Stomach smooth muscle (tissue), 2 donors: ENCODE measurements around the gene SPTB.

Source experiments
- H3K27ac ChIP-seq: one replicate; pipeline ENCODE4 v1.7.0; 2013; ENCODE audit warnings: mild to moderate bottlenecking, low read length, inconsistent platforms
- H3K27me3 ChIP-seq, 2 donors: one replicate each; pipeline ENCODE4 v1.7.0; 2013; ENCODE audit warnings: low read length in 2 of 2; ENCODE audit not compliant: insufficient read depth in 2 of 2, control insufficient read depth in 1 of 2
- H3K36me3 ChIP-seq, 2 donors: one replicate each; pipeline ENCODE4 v1.7.0; 2013; ENCODE audit warnings: low read length in 2 of 2; ENCODE audit not compliant: control insufficient read depth in 2 of 2, insufficient read depth in 2 of 2
- H3K4me1 ChIP-seq: one replicate; pipeline ENCODE4 v1.7.0; 2013; ENCODE audit warnings: low read length; ENCODE audit not compliant: control insufficient read depth, insufficient read depth
- H3K4me3 ChIP-seq, 2 donors: one replicate each; pipeline ENCODE4 v1.7.0; 2013; ENCODE audit warnings: low read length in 2 of 2
- H3K9ac ChIP-seq, 2 donors: one replicate each; pipeline ENCODE4 v1.7.0; 2013; ENCODE audit warnings: low read length in 2 of 2, mild to moderate bottlenecking in 1 of 2
- H3K9me3 ChIP-seq, 2 donors: one replicate each; pipeline ENCODE4 v1.7.0; 2013; ENCODE audit warnings: low read length in 2 of 2; ENCODE audit not compliant: control insufficient read depth in 2 of 2
- donor health status: healthy.
- donor health status: Pancreatic carcinoma.

Gene SPTB

GRCh38 chr14:64709126-64709525, 170.6 kb downstream of the SPTB start:
- Histone ChIP-seq H3K4me1 (peaks cover 56% of the 10 kb centered on the region), H3K4me3 (peak overlapping the region in 1 of 2 donors; percentile 35)

GRCh38 chr14:64708148-64709004, 171.3 kb downstream of the SPTB start:
- no peaks in the 10 kb centered on the region for H3K36me3 ChIP-seq
- no peaks in the 10 kb centered on the region for H3K9me3 ChIP-seq
- peak overlapping the region in 1 of 2 donors; percentile 35 for H3K4me3 ChIP-seq
- peak overlapping the region in 1 of 2 donors; percentile 13 for H3K9ac ChIP-seq
- H3K4me1 ChIP-seq: peaks cover 64% of the 10 kb centered on the region
- no peaks in the 10 kb centered on the region for H3K27me3 ChIP-seq
- H3K27ac ChIP-seq: peak overlapping the region; percentile 74

More at GRCh38 chr14:64709126-64709525, 170.6 kb downstream of the SPTB start:
- Histone ChIP-seq H3K36me3 (no peaks in the 10 kb centered on the region), H3K9ac (no peak overlapping the region), H3K27ac (peak overlapping the region; percentile 74), H3K27me3 (no peaks in the 10 kb centered on the region), H3K9me3 (peaks cover 0 to 2% of the 10 kb centered on the region in 2 donors)

- peak overlapping the region in 1 of 2 donors; percentile 15 for H3K4me3 ChIP-seq
- no peaks in the 10 kb centered on the region for H3K36me3 ChIP-seq
- no peaks in the 10 kb centered on the region for H3K9me3 ChIP-seq
- no peak overlapping the region for H3K9ac ChIP-seq
- H3K27me3 ChIP-seq: no peaks in the 10 kb centered on the region
- peak overlapping the region; percentile 74 for H3K27ac ChIP-seq
- peaks cover 64% of the 10 kb centered on the region for H3K4me1 ChIP-seq
These were observed 172.0 kb downstream of the SPTB start for GRCh38 chr14:64707661-64708060.

GRCh38 chr14:64706593-64707193, 173.0 kb downstream of the SPTB start:
- Histone ChIP-seq H3K4me3 (peak overlapping the region in 1 of 2 donors; percentile 90), H3K4me1 (peaks cover 64% of the 10 kb centered on the region), H3K36me3 (no peaks in the 10 kb centered on the region), H3K9ac (peak overlapping the region in 1 of 2 donors; percentile 47), H3K27me3 (no peaks in the 10 kb centered on the region), H3K27ac (peak overlapping the region; percentile 67), H3K9me3 (no peaks in the 10 kb centered on the region)

GRCh38 chr14:64706119-64706592, 173.6 kb downstream of the SPTB start:
- H3K9ac ChIP-seq: peak overlapping the region; percentile 42 to 62
- H3K36me3 ChIP-seq: no peaks in the 10 kb centered on the region
- peak overlapping the region; percentile 67 for H3K27ac ChIP-seq
- peak overlapping the region; percentile 69 to 90 for H3K4me3 ChIP-seq
- H3K9me3 ChIP-seq: no peaks in the 10 kb centered on the region
- H3K4me1 ChIP-seq: peaks cover 64% of the 10 kb centered on the region
- no peaks in the 10 kb centered on the region for H3K27me3 ChIP-seq

GRCh38 chr14:64705381-64706118, 174.2 kb downstream of the SPTB start:
- H3K9ac ChIP-seq: peak overlapping the region; percentile 62 to 75
- H3K4me3 ChIP-seq: peak overlapping the region; percentile 69 to 90
- peaks cover 58% of the 10 kb centered on the region for H3K4me1 ChIP-seq
- no peaks in the 10 kb centered on the region for H3K27me3 ChIP-seq
- H3K9me3 ChIP-seq: no peaks in the 10 kb centered on the region
- H3K36me3 ChIP-seq: no peaks in the 10 kb centered on the region
- peak overlapping the region; percentile 67 for H3K27ac ChIP-seq

- H3K4me3 ChIP-seq: peak overlapping the region; percentile 69 to 90
- H3K36me3 ChIP-seq: no peaks in the 10 kb centered on the region
- peaks cover 51% of the 10 kb centered on the region for H3K4me1 ChIP-seq
- H3K27me3 ChIP-seq: no peaks in the 10 kb centered on the region
- peak overlapping the region; percentile 67 for H3K27ac ChIP-seq
- peak overlapping the region; percentile 62 to 75 for H3K9ac ChIP-seq
- H3K9me3 ChIP-seq: no peaks in the 10 kb centered on the region
These were observed 174.8 kb downstream of the SPTB start for GRCh38 chr14:64704743-64705380.

GRCh38 chr14:64704143-64704742, 175.5 kb downstream of the SPTB start, which contains the start of gene PLEKHG3:
Gene PLEKHG3, plus strand, starts transcription at chr14:64704424. Its CDS starts 23,208 bp downstream, at chr14:64727632.
- H3K4me3 ChIP-seq: peak within 1 kb of the TSS; percentile 69 to 90
- no peaks in the 10 kb centered on the region for H3K27me3 ChIP-seq
- peaks cover 47% of the 10 kb centered on the region for H3K4me1 ChIP-seq
- H3K9me3 ChIP-seq: no peaks in the 10 kb centered on the region
- H3K27ac ChIP-seq: peak within 1 kb of the TSS; percentile 76
- H3K9ac ChIP-seq: peak within 1 kb of the TSS; percentile 62 to 75
- no peaks in the 10 kb centered on the region for H3K36me3 ChIP-seq

GRCh38 chr14:64703395-64704142, 176.1 kb downstream of the SPTB start:
- H3K9me3 ChIP-seq: no peaks in the 10 kb centered on the region
- peak overlapping the region; percentile 55 to 90 for H3K4me3 ChIP-seq
- H3K4me1 ChIP-seq: peaks cover 43% of the 10 kb centered on the region
- H3K27ac ChIP-seq: peak overlapping the region; percentile 76
- peak overlapping the region; percentile 61 to 74 for H3K9ac ChIP-seq
- H3K36me3 ChIP-seq: no peaks in the 10 kb centered on the region
- no peaks in the 10 kb centered on the region for H3K27me3 ChIP-seq
